Measurements from ENCODE around the gene NPFFR1.

- TF ChIP-seq, protein P1, sequence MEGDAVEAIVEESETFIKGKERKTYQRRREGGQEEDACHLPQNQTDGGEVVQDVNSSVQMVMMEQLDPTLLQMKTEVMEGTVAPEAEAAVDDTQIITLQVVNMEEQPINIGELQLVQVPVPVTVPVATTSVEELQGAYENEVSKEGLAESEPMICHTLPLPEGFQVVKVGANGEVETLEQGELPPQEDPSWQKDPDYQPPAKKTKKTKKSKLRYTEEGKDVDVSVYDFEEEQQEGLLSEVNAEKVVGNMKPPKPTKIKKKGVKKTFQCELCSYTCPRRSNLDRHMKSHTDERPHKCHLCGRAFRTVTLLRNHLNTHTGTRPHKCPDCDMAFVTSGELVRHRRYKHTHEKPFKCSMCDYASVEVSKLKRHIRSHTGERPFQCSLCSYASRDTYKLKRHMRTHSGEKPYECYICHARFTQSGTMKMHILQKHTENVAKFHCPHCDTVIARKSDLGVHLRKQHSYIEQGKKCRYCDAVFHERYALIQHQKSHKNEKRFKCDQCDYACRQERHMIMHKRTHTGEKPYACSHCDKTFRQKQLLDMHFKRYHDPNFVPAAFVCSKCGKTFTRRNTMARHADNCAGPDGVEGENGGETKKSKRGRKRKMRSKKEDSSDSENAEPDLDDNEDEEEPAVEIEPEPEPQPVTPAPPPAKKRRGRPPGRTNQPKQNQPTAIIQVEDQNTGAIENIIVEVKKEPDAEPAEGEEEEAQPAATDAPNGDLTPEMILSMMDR (conservative IDR thresholded peaks at IDR 0.05; ENCODE audit: low read depth in 2 of 2): peak; percentile 34 to 67; a peak in 3 of 4 replicates
- TF ChIP-seq JUNB (IDR thresholded peaks at IDR 0.05; ENCODE audit: unreplicated experiment) (no peak), EZH2 (IDR thresholded peaks at IDR 0.05; ENCODE audit: low read depth, unreplicated experiment) (no peak), POLR2AphosphoS5 (IDR thresholded peaks at IDR 0.05; ENCODE audit: low read depth) (no peak), ZNF331 (CRISPR knock-in tag; IDR thresholded peaks at IDR 0.05; ENCODE audit: low read depth) (no peak), EZH2phosphoT487 (IDR thresholded peaks at IDR 0.05; ENCODE audit: unreplicated experiment) (no peak), CREB1 (CRISPR knock-in tag; IDR thresholded peaks at IDR 0.05; ENCODE audit: low read depth) (no peak), ETS1 (IDR thresholded peaks at IDR 0.05) (no peak), STAT1 (IDR thresholded peaks at IDR 0.05; ENCODE audit: unreplicated experiment) (no peak), ZNF114 (CRISPR knock-in tag; IDR thresholded peaks at IDR 0.05) (no peak)
- TF ChIP-seq, protein P2, sequence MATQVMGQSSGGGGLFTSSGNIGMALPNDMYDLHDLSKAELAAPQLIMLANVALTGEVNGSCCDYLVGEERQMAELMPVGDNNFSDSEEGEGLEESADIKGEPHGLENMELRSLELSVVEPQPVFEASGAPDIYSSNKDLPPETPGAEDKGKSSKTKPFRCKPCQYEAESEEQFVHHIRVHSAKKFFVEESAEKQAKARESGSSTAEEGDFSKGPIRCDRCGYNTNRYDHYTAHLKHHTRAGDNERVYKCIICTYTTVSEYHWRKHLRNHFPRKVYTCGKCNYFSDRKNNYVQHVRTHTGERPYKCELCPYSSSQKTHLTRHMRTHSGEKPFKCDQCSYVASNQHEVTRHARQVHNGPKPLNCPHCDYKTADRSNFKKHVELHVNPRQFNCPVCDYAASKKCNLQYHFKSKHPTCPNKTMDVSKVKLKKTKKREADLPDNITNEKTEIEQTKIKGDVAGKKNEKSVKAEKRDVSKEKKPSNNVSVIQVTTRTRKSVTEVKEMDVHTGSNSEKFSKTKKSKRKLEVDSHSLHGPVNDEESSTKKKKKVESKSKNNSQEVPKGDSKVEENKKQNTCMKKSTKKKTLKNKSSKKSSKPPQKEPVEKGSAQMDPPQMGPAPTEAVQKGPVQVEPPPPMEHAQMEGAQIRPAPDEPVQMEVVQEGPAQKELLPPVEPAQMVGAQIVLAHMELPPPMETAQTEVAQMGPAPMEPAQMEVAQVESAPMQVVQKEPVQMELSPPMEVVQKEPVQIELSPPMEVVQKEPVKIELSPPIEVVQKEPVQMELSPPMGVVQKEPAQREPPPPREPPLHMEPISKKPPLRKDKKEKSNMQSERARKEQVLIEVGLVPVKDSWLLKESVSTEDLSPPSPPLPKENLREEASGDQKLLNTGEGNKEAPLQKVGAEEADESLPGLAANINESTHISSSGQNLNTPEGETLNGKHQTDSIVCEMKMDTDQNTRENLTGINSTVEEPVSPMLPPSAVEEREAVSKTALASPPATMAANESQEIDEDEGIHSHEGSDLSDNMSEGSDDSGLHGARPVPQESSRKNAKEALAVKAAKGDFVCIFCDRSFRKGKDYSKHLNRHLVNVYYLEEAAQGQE (IDR thresholded peaks at IDR 0.05; ENCODE audit: unreplicated experiment): no peak
Measured at GRCh38 chr10:70331486-70332268, 47.9 kb upstream of the NPFFR1 start.
